ENCODE data around the gene FBXL13. TPM values are rescaled to one million over a fixed set of nuclear protein-coding genes. Genes with fewer than 3 reads are reported as not detected.

The FBXL13 gene
- polyA plus RNA-seq, 1 of the 3 experiments (the other 2 are of a cell fraction), result 1.1 TPM

DNA sequence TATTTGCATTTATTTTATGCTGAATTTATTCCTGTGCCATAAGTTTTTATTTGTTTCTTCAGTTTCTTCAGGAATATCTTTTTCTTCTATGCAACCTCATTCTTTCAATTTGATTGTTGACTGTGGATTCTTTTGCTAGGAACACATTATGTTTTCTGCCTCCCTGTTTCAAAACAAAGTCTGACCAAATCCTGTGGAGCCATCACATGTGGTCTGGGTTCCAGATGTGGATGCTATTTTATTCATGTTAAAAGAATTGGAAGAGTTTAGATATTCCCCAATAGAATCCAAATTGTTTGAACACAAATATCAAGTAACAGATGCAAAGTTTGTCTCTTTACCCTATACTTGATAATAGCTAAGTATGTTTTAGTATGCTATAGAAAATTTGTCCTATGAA lies 218.6 kb downstream of the FBXL13 start:
- Histone ChIP-seq H3K27ac (ENCODE audit: low read depth in 2 of 2, low read length in 1 of 2) (no peak overlapping the region), H3K4me1 (ENCODE audit: control insufficient read depth in 1 of 2, insufficient read depth in 2 of 2, low read depth in 1 of 2, low read length in 1 of 2) (peaks cover 9 to 10% of the 10 kb centered on the region in 2 experiments; a peak in 3 of 4 replicates), H3K27me3 (ENCODE audit: insufficient read depth) (no peaks in the 10 kb centered on the region), H3K36me3 (replicated peaks in 1 of 2; ENCODE audit: control insufficient read depth in 1 of 2, insufficient read depth in 2 of 2, low read length in 1 of 2) (no peaks in the 10 kb centered on the region), H3F3A (replicated peaks; ENCODE audit: insufficient read depth) (peaks cover 20% of the 10 kb centered on the region), H2AFZ (ENCODE audit: low read depth) (no peak overlapping the region), H3K4me2 (no peak overlapping the region), H4K20me1 (ENCODE audit: insufficient read depth) (no peaks in the 10 kb centered on the region), H3K4me3 (ENCODE audit: low read depth in 2 of 2, low read length in 1 of 2) (no peak overlapping the region), H3K9ac (no peak overlapping the region), H3K9me2 (no peaks in the 10 kb centered on the region), H3K79me2 (ENCODE audit: insufficient read depth) (no peaks in the 10 kb centered on the region), H3K9me3 (no peaks in the 10 kb centered on the region)
- no peak for DNase-seq
- TF ChIP-seq RXRA (IDR thresholded peaks at IDR 0.05; ENCODE audit: borderline replicate concordance, low read depth), result no peak
- ChIA-PET CTCF (interaction anchor here (1.2 to 1.5 kb wide), 2 partner anchors 24 to 206 kb away, joined by 3 to 4 read pairs; no protein-coding TSS in a partner anchor), POLR2A (no interaction called here)

DNA sequence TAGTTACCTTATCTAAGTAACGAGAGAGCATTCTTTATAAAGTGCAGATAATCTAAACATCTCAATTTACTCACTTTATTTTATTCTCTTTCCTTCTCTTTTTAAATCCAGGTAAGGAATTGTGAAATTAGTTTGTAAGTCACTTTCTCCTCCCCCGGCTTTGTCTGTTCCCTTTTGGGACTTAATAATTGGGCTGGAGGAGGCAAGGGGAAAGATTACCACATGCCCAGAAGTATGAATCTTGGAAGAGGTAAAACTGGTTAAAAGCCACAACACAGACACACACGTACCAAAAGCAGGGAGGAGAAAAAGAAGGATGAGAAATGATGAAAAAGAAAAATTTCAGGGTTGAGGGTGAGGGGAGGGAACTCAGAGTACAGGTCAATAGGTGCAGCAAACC lies 225.1 kb downstream of the FBXL13 start:
- Histone ChIP-seq H3K4me2 (no peak overlapping the region), H2AFZ (ENCODE audit: low read depth) (no peak overlapping the region), H3K9ac (no peak overlapping the region), H3K4me1 (ENCODE audit: control insufficient read depth in 1 of 2, insufficient read depth in 2 of 2, low read depth in 1 of 2, low read length in 1 of 2) (peaks cover 3 to 7% of the 10 kb centered on the region in 2 experiments; a peak in 2 of 4 replicates), H3K27ac (ENCODE audit: low read depth in 2 of 2, low read length in 1 of 2) (peak overlapping the region; percentile 0 to 25; a peak in 2 of 4 replicates), H3K4me3 (ENCODE audit: low read depth in 2 of 2, low read length in 1 of 2) (no peak overlapping the region), H3K36me3 (replicated peaks in 1 of 2; ENCODE audit: control insufficient read depth in 1 of 2, insufficient read depth in 2 of 2, low read length in 1 of 2) (no peaks in the 10 kb centered on the region), H3K9me2 (no peaks in the 10 kb centered on the region), H3K9me3 (no peaks in the 10 kb centered on the region), H4K20me1 (ENCODE audit: insufficient read depth) (no peaks in the 10 kb centered on the region), H3K79me2 (ENCODE audit: insufficient read depth) (no peaks in the 10 kb centered on the region), H3K27me3 (ENCODE audit: insufficient read depth) (no peaks in the 10 kb centered on the region), H3F3A (replicated peaks; ENCODE audit: insufficient read depth) (peaks cover 4% of the 10 kb centered on the region)
- WGBS (ENCODE audit: low lambda C conversion rate), result 81% methylated on average over 3 of the region's 3 CpGs
- no peak for DNase-seq
- ChIA-PET CTCF (no interaction called here), POLR2A (no interaction called here)
- TF ChIP-seq RAD21 (IDR thresholded peaks at IDR 0.05; ENCODE audit: low read length) (no peak), TEAD4 (IDR thresholded peaks at IDR 0.05; ENCODE audit: borderline replicate concordance, insufficient read depth) (no peak), ELF1 (IDR thresholded peaks at IDR 0.05) (no peak), EZH2phosphoT487 (IDR thresholded peaks at IDR 0.05; ENCODE audit: borderline replicate concordance, low read depth) (no peak), RCOR1 (IDR thresholded peaks at IDR 0.05; ENCODE audit: low read length) (no peak), FOXJ3 (CRISPR knock-in tag; IDR thresholded peaks at IDR 0.05) (no peak), EP300 (IDR thresholded peaks at IDR 0.05; ENCODE audit: borderline replicate concordance in 1 of 2, low read depth in 1 of 2, low read length in 1 of 2) (no peak), MEF2A (IDR thresholded peaks at IDR 0.05; ENCODE audit: borderline replicate concordance, low read depth) (no peak), RXRA (IDR thresholded peaks at IDR 0.05; ENCODE audit: borderline replicate concordance, low read depth) (no peak)
- TF ChIP-seq, protein P1, sequence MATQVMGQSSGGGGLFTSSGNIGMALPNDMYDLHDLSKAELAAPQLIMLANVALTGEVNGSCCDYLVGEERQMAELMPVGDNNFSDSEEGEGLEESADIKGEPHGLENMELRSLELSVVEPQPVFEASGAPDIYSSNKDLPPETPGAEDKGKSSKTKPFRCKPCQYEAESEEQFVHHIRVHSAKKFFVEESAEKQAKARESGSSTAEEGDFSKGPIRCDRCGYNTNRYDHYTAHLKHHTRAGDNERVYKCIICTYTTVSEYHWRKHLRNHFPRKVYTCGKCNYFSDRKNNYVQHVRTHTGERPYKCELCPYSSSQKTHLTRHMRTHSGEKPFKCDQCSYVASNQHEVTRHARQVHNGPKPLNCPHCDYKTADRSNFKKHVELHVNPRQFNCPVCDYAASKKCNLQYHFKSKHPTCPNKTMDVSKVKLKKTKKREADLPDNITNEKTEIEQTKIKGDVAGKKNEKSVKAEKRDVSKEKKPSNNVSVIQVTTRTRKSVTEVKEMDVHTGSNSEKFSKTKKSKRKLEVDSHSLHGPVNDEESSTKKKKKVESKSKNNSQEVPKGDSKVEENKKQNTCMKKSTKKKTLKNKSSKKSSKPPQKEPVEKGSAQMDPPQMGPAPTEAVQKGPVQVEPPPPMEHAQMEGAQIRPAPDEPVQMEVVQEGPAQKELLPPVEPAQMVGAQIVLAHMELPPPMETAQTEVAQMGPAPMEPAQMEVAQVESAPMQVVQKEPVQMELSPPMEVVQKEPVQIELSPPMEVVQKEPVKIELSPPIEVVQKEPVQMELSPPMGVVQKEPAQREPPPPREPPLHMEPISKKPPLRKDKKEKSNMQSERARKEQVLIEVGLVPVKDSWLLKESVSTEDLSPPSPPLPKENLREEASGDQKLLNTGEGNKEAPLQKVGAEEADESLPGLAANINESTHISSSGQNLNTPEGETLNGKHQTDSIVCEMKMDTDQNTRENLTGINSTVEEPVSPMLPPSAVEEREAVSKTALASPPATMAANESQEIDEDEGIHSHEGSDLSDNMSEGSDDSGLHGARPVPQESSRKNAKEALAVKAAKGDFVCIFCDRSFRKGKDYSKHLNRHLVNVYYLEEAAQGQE (IDR thresholded peaks at IDR 0.05; ENCODE audit: low read depth, low read length), result no peak
- TF ChIP-seq, protein P2, sequence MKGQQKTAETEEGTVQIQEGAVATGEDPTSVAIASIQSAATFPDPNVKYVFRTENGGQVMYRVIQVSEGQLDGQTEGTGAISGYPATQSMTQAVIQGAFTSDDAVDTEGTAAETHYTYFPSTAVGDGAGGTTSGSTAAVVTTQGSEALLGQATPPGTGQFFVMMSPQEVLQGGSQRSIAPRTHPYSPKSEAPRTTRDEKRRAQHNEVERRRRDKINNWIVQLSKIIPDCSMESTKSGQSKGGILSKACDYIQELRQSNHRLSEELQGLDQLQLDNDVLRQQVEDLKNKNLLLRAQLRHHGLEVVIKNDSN (IDR thresholded peaks at IDR 0.05; ENCODE audit: borderline replicate concordance, low read depth), result no peak
